Keratinocyte (primary cell): Measurements from ENCODE around the gene CASP3.
"Not testable (repeated sequence)": the region's sequence is repeated elsewhere in the genome, so short reads cannot be mapped to it uniquely, and the experiment has no call there.

Source experiments
- EZH2 ChIP-seq: IDR thresholded peaks from one replicate; pipeline ENCODE4 v1.6.1; 2012; ENCODE audit warnings: inconsistent platforms, mild to moderate bottlenecking, low read length, moderate library complexity
- TF ChIP-seq, protein P1 (sequence below), 3 experiments: IDR thresholded peaks in 1 of 3; conservative IDR thresholded peaks in 1 of 3; optimal IDR thresholded peaks in 1 of 3; 2 replicates in 2 of 3; 3 replicates in 1 of 3; pipeline versions ENCODE3 to v1.5.1; 2011; ENCODE audit warnings: low read length in 3 of 3, mild to moderate bottlenecking in 3 of 3, moderate library complexity in 2 of 3, control low read depth in 1 of 3, inconsistent platforms in 1 of 3; ENCODE audit not compliant: insufficient read depth in 2 of 3; ENCODE audit errors: extremely low read depth in 1 of 3

- TF ChIP-seq, protein P1, sequence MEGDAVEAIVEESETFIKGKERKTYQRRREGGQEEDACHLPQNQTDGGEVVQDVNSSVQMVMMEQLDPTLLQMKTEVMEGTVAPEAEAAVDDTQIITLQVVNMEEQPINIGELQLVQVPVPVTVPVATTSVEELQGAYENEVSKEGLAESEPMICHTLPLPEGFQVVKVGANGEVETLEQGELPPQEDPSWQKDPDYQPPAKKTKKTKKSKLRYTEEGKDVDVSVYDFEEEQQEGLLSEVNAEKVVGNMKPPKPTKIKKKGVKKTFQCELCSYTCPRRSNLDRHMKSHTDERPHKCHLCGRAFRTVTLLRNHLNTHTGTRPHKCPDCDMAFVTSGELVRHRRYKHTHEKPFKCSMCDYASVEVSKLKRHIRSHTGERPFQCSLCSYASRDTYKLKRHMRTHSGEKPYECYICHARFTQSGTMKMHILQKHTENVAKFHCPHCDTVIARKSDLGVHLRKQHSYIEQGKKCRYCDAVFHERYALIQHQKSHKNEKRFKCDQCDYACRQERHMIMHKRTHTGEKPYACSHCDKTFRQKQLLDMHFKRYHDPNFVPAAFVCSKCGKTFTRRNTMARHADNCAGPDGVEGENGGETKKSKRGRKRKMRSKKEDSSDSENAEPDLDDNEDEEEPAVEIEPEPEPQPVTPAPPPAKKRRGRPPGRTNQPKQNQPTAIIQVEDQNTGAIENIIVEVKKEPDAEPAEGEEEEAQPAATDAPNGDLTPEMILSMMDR (optimal IDR thresholded peaks at IDR 0.05 in 1 of 3, IDR thresholded peaks at IDR 0.05 in 1 of 3, conservative IDR thresholded peaks at IDR 0.05 in 1 of 3; ENCODE audit: extremely low read depth in 1 of 3, insufficient read depth in 2 of 3, low read length in 3 of 3) = not testable (repeated sequence)
- TF ChIP-seq EZH2 = not testable (repeated sequence)
Measured at GRCh38 chr4:184591747-184592270, 57.4 kb downstream of the CASP3 start.
